Thymus (tissue), 11 donors: ENCODE results near the gene TM2D3. TPM values are rescaled to one million over a fixed set of nuclear protein-coding genes. Genes with fewer than 3 reads are reported as not detected.

Experiments
- DNase-seq, 9 donors: peaks; one replicate each; pipeline ENCODE4 v3.0.0-alpha.2; 2013; ENCODE audit warnings: low spot score in 9 of 9, low read depth in 6 of 9, missing footprints in 1 of 9
- H3K27ac ChIP-seq, 2 donors: one replicate each; pipeline ENCODE4 v1.5.1; 2013; ENCODE audit warnings: control low read depth in 1 of 2, low read depth in 1 of 2, low read length in 1 of 2, mild to moderate bottlenecking in 1 of 2, moderate library complexity in 1 of 2
- H3K27me3 ChIP-seq, 2 donors: one replicate each; pipeline ENCODE4 v1.5.1; 2013; ENCODE audit warnings: low read length in 1 of 2; ENCODE audit not compliant: control insufficient read depth in 2 of 2, insufficient read depth in 1 of 2
- H3K36me3 ChIP-seq, 2 donors: one replicate each; pipeline ENCODE4 v1.5.1; 2013; ENCODE audit warnings: low read length in 1 of 2, mild to moderate bottlenecking in 1 of 2, moderate library complexity in 1 of 2; ENCODE audit not compliant: control insufficient read depth in 2 of 2, insufficient read depth in 2 of 2
- H3K4me1 ChIP-seq, 2 donors: one replicate each; pipeline ENCODE4 v1.5.1; 2013; ENCODE audit warnings: low read length in 2 of 2; ENCODE audit not compliant: control insufficient read depth in 2 of 2, insufficient read depth in 2 of 2
- H3K4me3 ChIP-seq, 2 donors: one replicate each; pipeline ENCODE4 v1.5.1; 2013; ENCODE audit warnings: low read length in 2 of 2, control low read depth in 1 of 2, mild to moderate bottlenecking in 1 of 2
- H3K9me3 ChIP-seq, 2 donors: one replicate each; pipeline ENCODE4 v1.5.1; 2013; ENCODE audit warnings: low read length in 1 of 2, mild to moderate bottlenecking in 1 of 2; ENCODE audit not compliant: control insufficient read depth in 2 of 2, insufficient read depth in 1 of 2
- WGBS: extraction: QIAGEN DNeasy Blood & Tissue Kit; methylation state at CpG from one replicate; pipeline ENCODE4 v1.1.7; 2013; 5-methylcytosine and 5-hydroxymethylcytosine counted together
- polyA plus RNA-seq: library from polyadenylated mRNA; stranded (reverse); fragments of 200-250 nt; gene quantifications from one replicate; pipeline ENCODE4 v1.2.3, GENCODE V29; 2013
- total RNA-seq: library from RNA; stranded (reverse); fragments of 120-200 nt; gene quantifications from one replicate; pipeline ENCODE4 v1.2.4, GENCODE V29; 2013
- donor health status: healthy.

Gene TM2D3
- total and polyA plus RNA-seq, 2 donors: 35.9 to 74.4 TPM

- Histone ChIP-seq H3K27me3 (peaks cover 0 to 2% of the 10 kb centered on the region in 2 donors), H3K4me3 (no peak overlapping the region), H3K9me3 (no peaks in the 10 kb centered on the region), H3K36me3 (no peaks in the 10 kb centered on the region), H3K4me1 (no peaks in the 10 kb centered on the region), H3K27ac (no peak overlapping the region)
- 93% methylated on average over 23 of the region's 23 CpGs for WGBS
- no peak for DNase-seq
Measured at GRCh38 chr15:101609742-101610610, 42.2 kb downstream of the TM2D3 start.

- no peak overlapping the region for H3K4me3 ChIP-seq
- H3K9me3 ChIP-seq: no peaks in the 10 kb centered on the region
- no peak for DNase-seq
- H3K27ac ChIP-seq: no peak overlapping the region
- H3K4me1 ChIP-seq: no peaks in the 10 kb centered on the region
- WGBS: 92% methylated on average over 9 of the region's 9 CpGs
- no peaks in the 10 kb centered on the region for H3K36me3 ChIP-seq
- peaks cover 0 to 2% of the 10 kb centered on the region in 2 donors for H3K27me3 ChIP-seq
Measured at GRCh38 chr15:101608201-101608600, 44.0 kb downstream of the TM2D3 start.

GRCh38 chr15:101607108-101607507 is 45.1 kb downstream of the TM2D3 start:
- WGBS: 94% methylated on average over 2 of the region's 2 CpGs
- no peaks in the 10 kb centered on the region for H3K4me1 ChIP-seq
- no peak overlapping the region for H3K27ac ChIP-seq
- peaks cover 0 to 2% of the 10 kb centered on the region in 2 donors for H3K27me3 ChIP-seq
- H3K36me3 ChIP-seq: no peaks in the 10 kb centered on the region
- no peak overlapping the region for H3K4me3 ChIP-seq
- no peaks in the 10 kb centered on the region for H3K9me3 ChIP-seq
- DNase-seq: no peak

- H3K36me3 ChIP-seq: no peaks in the 10 kb centered on the region
- no peaks in the 10 kb centered on the region for H3K9me3 ChIP-seq
- H3K27ac ChIP-seq: no peak overlapping the region
- WGBS: 97% methylated on average over 4 of the region's 4 CpGs
- peaks cover 0 to 2% of the 10 kb centered on the region in 2 donors for H3K27me3 ChIP-seq
- DNase-seq: no peak
- peaks cover 0 to 6% of the 10 kb centered on the region in 2 donors for H3K4me1 ChIP-seq
- H3K4me3 ChIP-seq: no peak overlapping the region
Measured at GRCh38 chr15:101604124-101604874, 47.9 kb downstream of the TM2D3 start.

GRCh38 chr15:101602801-101603200 is 49.4 kb downstream of the TM2D3 start:
- H3K9me3 ChIP-seq: no peaks in the 10 kb centered on the region
- H3K36me3 ChIP-seq: no peaks in the 10 kb centered on the region
- no peak overlapping the region for H3K27ac ChIP-seq
- peaks cover 0 to 6% of the 10 kb centered on the region in 2 donors for H3K4me1 ChIP-seq
- WGBS: 92% methylated on average over 6 of the region's 6 CpGs
- H3K4me3 ChIP-seq: no peak overlapping the region
- H3K27me3 ChIP-seq: peaks cover 0 to 2% of the 10 kb centered on the region in 2 donors
- DNase-seq: no peak

GRCh38 chr15:101600035-101600434 is 52.1 kb downstream of the TM2D3 start:
- 24% methylated on average over 4 of the region's 4 CpGs for WGBS
- no peak overlapping the region for H3K27ac ChIP-seq

GRCh38 chr15:101599091-101599490 is 53.1 kb downstream of the TM2D3 start:
- 87% methylated on average over 3 of the region's 3 CpGs for WGBS
- no peak overlapping the region for H3K4me3 ChIP-seq
- no peaks in the 10 kb centered on the region for H3K27me3 ChIP-seq
- no peaks in the 10 kb centered on the region for H3K9me3 ChIP-seq
- no peak overlapping the region for H3K27ac ChIP-seq
- peaks cover 0 to 6% of the 10 kb centered on the region in 2 donors for H3K4me1 ChIP-seq
- DNase-seq: no peak
- no peaks in the 10 kb centered on the region for H3K36me3 ChIP-seq

More at GRCh38 chr15:101600035-101600434, 52.1 kb downstream of the TM2D3 start:
- H3K27me3 ChIP-seq: no peaks in the 10 kb centered on the region
- peak; percentile 5 to 65 (median 29) for DNase-seq
- H3K9me3 ChIP-seq: no peaks in the 10 kb centered on the region
- no peaks in the 10 kb centered on the region for H3K36me3 ChIP-seq
- H3K4me3 ChIP-seq: no peak overlapping the region
- peaks cover 0 to 6% of the 10 kb centered on the region in 2 donors for H3K4me1 ChIP-seq

GRCh38 chr15:101597360-101597928 is 54.7 kb downstream of the TM2D3 start:
- no peaks in the 10 kb centered on the region for H3K27me3 ChIP-seq
- no peak for DNase-seq
- 79% methylated on average over 6 of the region's 6 CpGs for WGBS
- no peak overlapping the region for H3K4me3 ChIP-seq
- H3K27ac ChIP-seq: no peak overlapping the region
- no peaks in the 10 kb centered on the region for H3K36me3 ChIP-seq
- H3K4me1 ChIP-seq: peaks cover 0 to 6% of the 10 kb centered on the region in 2 donors
- no peaks in the 10 kb centered on the region for H3K9me3 ChIP-seq

- H3K27me3 ChIP-seq: no peaks in the 10 kb centered on the region
- no peak overlapping the region for H3K27ac ChIP-seq
- no peak for DNase-seq
- H3K9me3 ChIP-seq: no peaks in the 10 kb centered on the region
- no peak overlapping the region for H3K4me3 ChIP-seq
- H3K4me1 ChIP-seq: peaks cover 0 to 6% of the 10 kb centered on the region in 2 donors
- WGBS: 97% methylated on average over 1 of the region's 1 CpG
- no peaks in the 10 kb centered on the region for H3K36me3 ChIP-seq
Measured at GRCh38 chr15:101596633-101597032, 55.5 kb downstream of the TM2D3 start.
